Coronary artery (tissue), 2 donors: ENCODE measurements around the gene CROCC.
"Not testable (repeated sequence)": the region's sequence is repeated elsewhere in the genome, so short reads cannot be mapped to it uniquely, and the experiment has no call there.

Experiments
- DNase-seq: peaks from one replicate; pipeline ENCODE4 v3.0.0-alpha.2; 2017; ENCODE audit warnings: low spot score
- H3K27ac ChIP-seq, 2 donors: fragments of 200-600 bp; sonication (generic); one replicate each; pipeline ENCODE4 v1.5.1; 2016 to 2019
- H3K4me3 ChIP-seq: fragments of 200-600 bp; sonication (generic); 2 replicates; pipeline ENCODE4 v1.5.1; 2016; ENCODE audit warnings: mild to moderate bottlenecking, moderate library complexity
- TF ChIP-seq, protein P1 (sequence below): fragments of 200-600 bp; sonication (generic); IDR thresholded peaks from one replicate; pipeline ENCODE4 v1.5.1; 2019; ENCODE audit warnings: antibody characterized with exemption

CROCC gene, protein sequence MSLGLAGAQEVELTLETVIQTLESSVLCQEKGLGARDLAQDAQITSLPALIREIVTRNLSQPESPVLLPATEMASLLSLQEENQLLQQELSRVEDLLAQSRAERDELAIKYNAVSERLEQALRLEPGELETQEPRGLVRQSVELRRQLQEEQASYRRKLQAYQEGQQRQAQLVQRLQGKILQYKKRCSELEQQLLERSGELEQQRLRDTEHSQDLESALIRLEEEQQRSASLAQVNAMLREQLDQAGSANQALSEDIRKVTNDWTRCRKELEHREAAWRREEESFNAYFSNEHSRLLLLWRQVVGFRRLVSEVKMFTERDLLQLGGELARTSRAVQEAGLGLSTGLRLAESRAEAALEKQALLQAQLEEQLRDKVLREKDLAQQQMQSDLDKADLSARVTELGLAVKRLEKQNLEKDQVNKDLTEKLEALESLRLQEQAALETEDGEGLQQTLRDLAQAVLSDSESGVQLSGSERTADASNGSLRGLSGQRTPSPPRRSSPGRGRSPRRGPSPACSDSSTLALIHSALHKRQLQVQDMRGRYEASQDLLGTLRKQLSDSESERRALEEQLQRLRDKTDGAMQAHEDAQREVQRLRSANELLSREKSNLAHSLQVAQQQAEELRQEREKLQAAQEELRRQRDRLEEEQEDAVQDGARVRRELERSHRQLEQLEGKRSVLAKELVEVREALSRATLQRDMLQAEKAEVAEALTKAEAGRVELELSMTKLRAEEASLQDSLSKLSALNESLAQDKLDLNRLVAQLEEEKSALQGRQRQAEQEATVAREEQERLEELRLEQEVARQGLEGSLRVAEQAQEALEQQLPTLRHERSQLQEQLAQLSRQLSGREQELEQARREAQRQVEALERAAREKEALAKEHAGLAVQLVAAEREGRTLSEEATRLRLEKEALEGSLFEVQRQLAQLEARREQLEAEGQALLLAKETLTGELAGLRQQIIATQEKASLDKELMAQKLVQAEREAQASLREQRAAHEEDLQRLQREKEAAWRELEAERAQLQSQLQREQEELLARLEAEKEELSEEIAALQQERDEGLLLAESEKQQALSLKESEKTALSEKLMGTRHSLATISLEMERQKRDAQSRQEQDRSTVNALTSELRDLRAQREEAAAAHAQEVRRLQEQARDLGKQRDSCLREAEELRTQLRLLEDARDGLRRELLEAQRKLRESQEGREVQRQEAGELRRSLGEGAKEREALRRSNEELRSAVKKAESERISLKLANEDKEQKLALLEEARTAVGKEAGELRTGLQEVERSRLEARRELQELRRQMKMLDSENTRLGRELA (N-terminal part only)

DNA sequence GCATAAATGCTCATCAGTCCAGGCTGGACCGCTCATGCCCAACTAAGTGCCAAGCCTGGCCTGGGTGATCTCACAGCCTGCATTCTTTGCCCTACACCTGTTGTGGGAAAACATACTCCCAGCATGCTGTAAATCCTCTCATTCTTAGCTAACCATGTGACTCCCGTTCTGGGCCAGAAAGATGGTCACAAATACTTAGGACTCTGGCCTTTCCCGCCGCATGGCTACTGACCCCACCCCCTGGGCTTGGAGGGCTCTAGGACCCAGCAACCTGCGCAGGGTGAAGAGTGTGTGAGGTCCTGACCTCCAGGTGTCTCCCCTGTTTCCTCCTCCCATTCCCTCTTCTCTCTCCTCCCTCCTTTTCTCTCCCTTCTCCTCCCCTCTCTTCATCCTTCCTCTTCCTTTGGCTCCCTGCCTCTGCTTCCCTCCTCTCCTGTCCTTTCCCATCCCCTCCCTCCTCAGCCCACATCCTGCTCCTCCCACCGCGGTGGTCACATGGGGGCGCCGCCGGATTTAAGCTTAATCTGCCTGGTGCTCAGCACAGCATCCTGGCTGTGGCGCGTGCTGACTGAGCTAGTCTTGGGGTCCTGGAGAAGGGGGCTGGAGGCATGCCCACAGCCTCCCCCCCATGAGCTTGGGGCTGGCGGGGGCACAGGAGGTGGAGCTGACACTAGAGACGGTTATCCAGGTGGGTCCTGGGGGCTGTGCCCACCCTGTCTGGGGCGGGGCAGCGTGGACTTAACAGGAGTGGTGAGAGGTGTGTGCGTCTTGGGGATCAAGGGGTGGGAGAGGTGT is at the start of gene CROCC:
CROCC (plus strand) TSS at position 541 of the 795 bp plus-strand sequence; CDS start at position 629, 88 bp downstream.
- TF ChIP-seq, protein P1, sequence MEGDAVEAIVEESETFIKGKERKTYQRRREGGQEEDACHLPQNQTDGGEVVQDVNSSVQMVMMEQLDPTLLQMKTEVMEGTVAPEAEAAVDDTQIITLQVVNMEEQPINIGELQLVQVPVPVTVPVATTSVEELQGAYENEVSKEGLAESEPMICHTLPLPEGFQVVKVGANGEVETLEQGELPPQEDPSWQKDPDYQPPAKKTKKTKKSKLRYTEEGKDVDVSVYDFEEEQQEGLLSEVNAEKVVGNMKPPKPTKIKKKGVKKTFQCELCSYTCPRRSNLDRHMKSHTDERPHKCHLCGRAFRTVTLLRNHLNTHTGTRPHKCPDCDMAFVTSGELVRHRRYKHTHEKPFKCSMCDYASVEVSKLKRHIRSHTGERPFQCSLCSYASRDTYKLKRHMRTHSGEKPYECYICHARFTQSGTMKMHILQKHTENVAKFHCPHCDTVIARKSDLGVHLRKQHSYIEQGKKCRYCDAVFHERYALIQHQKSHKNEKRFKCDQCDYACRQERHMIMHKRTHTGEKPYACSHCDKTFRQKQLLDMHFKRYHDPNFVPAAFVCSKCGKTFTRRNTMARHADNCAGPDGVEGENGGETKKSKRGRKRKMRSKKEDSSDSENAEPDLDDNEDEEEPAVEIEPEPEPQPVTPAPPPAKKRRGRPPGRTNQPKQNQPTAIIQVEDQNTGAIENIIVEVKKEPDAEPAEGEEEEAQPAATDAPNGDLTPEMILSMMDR = no peak
- no peak for DNase-seq
- Histone ChIP-seq H3K27ac (no peak within 1 kb of the TSS), H3K4me3 (no peak within 1 kb of the TSS)

DNA sequence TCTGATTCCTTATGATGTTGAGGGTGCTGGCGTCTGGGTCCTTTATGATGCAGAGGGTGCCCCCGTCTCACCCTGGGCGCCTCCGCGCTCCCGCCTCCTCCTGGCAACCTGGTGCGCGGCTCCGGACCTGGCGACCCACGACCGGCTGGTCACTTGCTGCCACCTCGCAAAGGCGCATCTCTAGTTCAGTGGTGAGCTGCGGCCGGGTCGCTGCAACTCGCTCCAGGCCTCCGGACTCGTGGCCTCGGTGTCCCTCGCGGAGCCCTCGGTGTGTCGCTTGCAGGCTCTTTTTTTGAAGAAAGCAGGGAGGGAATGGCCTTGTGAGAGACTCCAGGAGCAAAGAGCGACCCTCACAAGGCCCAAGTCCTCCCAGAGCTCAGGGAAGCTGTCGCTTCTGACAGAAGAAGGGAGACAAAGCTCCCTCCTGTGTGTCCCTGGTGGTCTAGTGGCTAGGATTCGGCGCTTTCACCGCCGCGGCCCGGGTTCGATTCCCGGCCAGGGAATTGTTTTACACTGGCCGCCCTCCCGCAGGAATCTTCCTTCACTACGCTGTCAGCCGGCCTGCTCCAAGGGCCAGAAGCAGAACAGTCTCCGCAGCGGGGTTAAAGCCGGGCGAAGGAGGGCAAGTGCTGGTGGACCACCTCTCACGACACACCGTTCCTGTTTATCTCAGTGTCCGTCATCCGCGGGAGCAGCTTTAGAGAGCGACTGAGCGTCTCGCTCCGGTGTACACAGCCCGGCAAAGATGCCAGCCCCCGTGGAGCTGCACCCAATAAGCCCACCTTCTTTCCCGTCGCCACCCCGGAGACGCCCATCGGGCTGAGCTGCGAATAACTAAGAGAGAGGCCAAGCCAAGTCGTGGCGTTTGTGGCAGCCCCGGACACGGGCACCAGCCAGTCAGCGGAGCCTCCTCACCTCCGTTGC is 49.3 kb upstream of the CROCC start:
- Histone ChIP-seq H3K4me3 (peak overlapping the region; percentile 70), H3K27ac (peak overlapping the region in 1 of 2 donors; percentile 43)
- DNase-seq = not testable (repeated sequence)

DNA sequence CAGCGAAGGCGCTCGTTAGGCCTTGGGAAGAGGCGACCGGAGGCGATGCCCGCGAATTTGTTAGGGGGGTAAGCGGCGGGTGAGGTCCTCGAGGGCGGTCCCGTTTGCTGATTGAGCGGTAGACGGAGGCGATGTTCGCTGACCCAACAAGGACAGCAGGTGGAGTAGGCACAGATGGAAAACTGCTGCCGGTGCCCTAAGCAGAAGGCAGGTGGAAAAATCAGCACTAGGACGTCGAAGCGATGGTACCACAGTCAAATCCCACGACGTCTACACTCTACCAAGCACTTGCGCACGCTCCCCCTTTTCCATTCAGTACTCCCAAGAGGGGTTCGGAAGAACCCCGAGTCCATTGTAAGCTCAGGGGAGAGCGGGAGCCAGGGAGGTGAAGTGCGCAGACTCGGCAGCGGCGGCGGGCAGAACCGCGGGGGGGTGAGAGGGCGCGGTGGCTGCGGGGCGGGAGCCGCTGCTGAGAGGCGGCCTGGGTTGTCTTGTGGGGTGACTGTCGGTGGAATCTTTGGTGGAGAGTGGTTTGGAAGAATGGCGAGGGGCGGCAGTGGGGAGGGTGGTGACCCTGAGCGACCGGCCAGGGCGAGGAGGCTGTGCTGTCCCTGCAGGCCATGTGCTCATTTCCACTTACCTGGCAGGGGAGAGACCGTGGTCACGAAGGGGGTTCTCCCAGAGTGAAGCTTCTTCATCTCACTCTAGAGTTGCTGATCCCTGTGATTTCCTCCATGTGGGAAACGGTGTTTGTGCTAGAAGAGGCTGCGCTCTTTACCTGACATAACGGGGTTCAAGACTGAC is 48.5 kb upstream of the CROCC start:
- H3K27ac ChIP-seq, DNase-seq: not testable (repeated sequence)
- peak overlapping the region; percentile 70 for H3K4me3 ChIP-seq

DNA sequence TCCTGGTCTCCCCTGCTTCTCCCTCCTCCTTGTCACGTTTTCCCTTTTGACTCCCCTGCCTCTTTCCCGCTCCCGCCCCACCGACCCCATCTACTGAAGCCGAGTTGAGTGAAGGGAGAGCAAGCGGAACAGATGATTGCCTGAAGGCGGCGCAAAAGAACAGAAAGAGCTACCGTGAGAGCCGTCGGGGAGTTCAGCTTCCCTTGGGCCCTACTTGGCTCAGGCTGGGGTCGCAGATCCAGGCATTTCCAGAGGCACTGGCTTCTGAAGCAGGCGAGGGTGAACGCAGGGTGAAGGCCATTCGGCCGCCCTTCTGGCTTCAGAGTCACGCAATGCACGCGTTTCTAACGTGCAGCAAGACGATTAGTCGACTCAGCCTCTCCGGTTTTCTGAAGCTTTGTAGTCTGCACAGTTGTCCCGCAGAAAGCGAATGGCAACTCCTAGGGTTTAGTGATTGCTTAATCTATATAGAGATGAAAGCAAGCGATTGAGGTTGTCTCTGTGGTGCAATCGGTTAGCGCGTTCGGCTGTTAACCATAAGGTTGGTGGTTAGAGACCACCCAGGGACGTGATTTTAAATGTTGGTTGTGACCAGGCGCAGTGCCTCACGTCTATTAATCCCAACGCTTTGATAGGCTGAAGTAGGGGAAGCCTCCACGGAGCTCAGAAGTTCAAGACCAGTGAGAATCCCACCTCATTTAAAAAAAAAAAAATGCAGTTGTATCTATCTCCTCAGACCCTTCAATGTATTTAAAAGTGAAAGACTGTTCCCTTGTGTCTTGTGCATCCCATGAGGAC is 46.6 kb upstream of the CROCC start:
- not testable (repeated sequence) for DNase-seq, H3K27ac ChIP-seq, H3K4me3 ChIP-seq

DNA sequence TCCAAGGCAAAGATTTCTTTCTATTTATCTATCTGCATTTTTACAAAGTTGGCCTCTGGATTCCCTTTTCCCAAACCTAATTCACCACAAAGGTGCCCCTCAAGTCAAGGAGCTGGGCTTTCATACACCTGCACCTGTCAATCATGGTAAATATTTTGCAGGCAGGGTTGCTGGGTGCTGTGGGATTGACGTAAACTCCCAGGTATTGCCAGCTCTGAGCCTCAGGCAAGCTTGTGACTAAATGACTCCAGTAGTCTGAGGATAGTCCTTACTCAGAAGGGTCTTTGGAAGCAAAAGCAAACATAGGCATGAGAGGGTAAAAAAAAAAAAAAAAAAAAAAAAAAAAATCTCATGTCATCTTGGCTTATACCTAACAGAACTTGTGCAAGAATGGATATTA is 40.0 kb upstream of the CROCC start:
- not testable (repeated sequence) for H3K4me3 ChIP-seq, DNase-seq, H3K27ac ChIP-seq

DNA sequence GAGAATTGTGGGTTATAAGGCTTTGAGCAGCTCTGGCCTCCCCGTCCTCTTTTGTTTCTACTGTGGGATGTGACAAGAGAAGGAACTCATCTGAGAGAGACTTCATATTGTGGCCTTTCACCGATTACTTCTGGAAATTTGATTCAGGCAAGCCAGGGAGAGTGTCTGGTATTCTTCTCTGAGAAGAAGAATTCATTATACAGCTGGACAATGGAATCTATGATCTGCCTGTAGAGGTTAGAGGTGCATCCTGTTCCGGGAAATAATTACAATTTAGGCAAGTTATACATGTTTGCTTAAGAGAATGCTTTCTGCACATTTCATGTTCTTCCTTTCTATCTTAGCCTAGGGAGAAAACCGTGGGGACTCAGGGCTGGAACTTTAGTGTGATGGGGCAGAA is 38.7 kb upstream of the CROCC start:
- Histone ChIP-seq H3K27ac (no peak overlapping the region), H3K4me3 (no peak overlapping the region)
- no peak for DNase-seq
- TF ChIP-seq, protein P1 = no peak

DNA sequence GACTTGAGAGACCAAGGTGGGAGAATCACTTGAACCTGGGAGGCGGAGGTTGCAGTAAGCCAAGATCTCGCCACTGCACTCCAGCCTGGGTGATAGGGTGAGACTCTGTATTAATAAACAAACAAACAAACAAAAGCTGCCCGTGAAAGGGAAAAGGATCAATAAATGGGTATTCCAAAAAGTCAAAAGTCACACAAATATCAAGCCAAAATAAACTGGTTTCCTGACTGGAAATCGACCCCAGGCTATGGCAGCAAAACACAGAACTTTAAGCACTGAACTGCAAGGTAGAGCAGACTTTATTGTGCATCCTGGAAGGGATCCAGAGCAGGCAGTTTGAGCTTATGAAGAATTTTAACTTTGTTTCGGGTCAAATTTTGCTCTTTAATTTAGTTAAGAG is 37.2 kb upstream of the CROCC start:
- DNase-seq = not testable (repeated sequence)

More for the DNA sequence above, 37.2 kb upstream of the CROCC start:
- H3K4me3 ChIP-seq, H3K27ac ChIP-seq: not testable (repeated sequence)
